A549 (cell line): ENCODE results near the gene PINK1.

Experiments used
- EP300 ChIP-seq, 2 experiments: fragments of >200 bp; sonication (Bioruptor Twin); formaldehyde crosslinking; IDR thresholded peaks; 2 replicates in 1 of 2; 3 replicates in 1 of 2; pipeline ENCODE4 v1.6.1; 2016 to 2017
- TF ChIP-seq, protein P1 (sequence below): fragments of >200 bp; sonication (Bioruptor Twin); formaldehyde crosslinking; IDR thresholded peaks from 3 replicates; pipeline ENCODE4 v1.5.1; 2016

DNA sequence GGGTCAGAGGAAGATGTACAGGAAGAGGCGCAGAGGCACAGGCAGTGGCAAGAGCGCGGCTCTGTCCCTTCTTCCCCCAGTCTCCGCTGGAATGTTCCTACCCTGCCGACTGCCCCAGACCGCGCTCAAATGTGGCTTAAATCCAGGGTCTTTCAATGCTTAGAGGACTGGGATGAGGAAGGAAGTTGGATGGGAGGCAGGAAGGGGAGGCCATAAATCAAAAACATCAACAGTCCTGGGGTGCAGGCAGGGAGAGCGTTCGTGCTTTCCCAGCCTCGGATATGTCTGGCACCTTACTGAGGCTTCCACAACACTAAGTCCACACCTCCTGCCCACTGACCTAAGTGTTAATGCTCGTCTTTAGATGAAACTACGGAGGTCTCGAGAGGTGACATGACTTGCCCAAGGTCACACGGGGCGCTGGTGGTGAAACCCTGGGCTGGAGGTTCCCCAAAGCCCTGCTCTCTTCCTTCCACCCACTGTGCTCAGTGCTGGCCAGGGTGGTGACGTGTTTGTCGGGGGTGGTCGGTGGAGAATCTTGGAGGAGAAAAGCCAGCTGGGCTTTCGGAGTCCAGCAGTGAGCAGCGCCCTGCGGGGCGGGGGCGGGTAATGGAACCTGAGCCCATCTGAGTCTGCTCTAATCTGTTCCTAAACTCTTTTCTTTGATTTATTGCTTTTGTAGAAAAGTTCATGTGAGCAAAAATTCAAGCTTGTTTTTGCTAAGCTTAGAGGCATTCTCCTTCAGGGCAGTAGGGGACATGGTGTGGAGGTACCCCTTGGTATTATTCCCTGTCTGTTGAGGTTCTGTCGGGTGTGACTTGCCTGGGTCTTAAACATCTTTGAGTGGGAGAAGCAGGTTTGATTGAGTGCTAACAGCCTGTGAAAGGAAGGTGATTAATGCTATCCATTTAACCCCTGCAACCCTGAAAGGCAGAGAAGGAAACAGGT, 43.7 kb upstream of the PINK1 start:
- TF ChIP-seq, protein P1, sequence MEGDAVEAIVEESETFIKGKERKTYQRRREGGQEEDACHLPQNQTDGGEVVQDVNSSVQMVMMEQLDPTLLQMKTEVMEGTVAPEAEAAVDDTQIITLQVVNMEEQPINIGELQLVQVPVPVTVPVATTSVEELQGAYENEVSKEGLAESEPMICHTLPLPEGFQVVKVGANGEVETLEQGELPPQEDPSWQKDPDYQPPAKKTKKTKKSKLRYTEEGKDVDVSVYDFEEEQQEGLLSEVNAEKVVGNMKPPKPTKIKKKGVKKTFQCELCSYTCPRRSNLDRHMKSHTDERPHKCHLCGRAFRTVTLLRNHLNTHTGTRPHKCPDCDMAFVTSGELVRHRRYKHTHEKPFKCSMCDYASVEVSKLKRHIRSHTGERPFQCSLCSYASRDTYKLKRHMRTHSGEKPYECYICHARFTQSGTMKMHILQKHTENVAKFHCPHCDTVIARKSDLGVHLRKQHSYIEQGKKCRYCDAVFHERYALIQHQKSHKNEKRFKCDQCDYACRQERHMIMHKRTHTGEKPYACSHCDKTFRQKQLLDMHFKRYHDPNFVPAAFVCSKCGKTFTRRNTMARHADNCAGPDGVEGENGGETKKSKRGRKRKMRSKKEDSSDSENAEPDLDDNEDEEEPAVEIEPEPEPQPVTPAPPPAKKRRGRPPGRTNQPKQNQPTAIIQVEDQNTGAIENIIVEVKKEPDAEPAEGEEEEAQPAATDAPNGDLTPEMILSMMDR = no peak
- TF ChIP-seq EP300 (IDR thresholded peaks at IDR 0.05) = no peak
